Stimulated activated CD4-positive, alpha-beta T cell treated with anti-CD3 and anti-CD28 coated beads, Interleukin-15, amount 100 ng/mL, for 24 hours (primary cell): ENCODE data around the gene MLYCD.

Experiments used
- DNase-seq: peaks from one replicate; pipeline ENCODE4 v3.0.0-alpha.2; 2020

MLYCD gene

GRCh38 chr16:83898463-83899271 lies at the start of gene MLYCD:
MLYCD (plus strand) TSS chr16:83899115; CDS start chr16:83899145, 30 bp downstream.
- peak; percentile 79 for DNase-seq

GRCh38 chr16:83849421-83849820 lies 49.5 kb upstream of the MLYCD start:
- DNase-seq: no peak

GRCh38 chr16:83850947-83851346 lies 48.0 kb upstream of the MLYCD start:
- DNase-seq: no peak

GRCh38 chr16:83851473-83851872 lies 47.4 kb upstream of the MLYCD start:
- DNase-seq: no peak

- DNase-seq: no peak
Observed at GRCh38 chr16:83852774-83853173, 46.1 kb upstream of the MLYCD start.

GRCh38 chr16:83853834-83854233 lies 45.1 kb upstream of the MLYCD start:
- no peak for DNase-seq

- no peak for DNase-seq
Observed at GRCh38 chr16:83854420-83854819, 44.5 kb upstream of the MLYCD start.

- DNase-seq: no peak
Observed at GRCh38 chr16:83856792-83857191, 42.1 kb upstream of the MLYCD start.

GRCh38 chr16:83859265-83859664 lies 39.6 kb upstream of the MLYCD start:
- DNase-seq: no peak

- no peak for DNase-seq
Observed at GRCh38 chr16:83862661-83863060, 36.3 kb upstream of the MLYCD start.

GRCh38 chr16:83863682-83864081 lies 35.2 kb upstream of the MLYCD start:
- DNase-seq: no peak

- no peak for DNase-seq
Observed at GRCh38 chr16:83870830-83871229, 28.1 kb upstream of the MLYCD start.

- DNase-seq: no peak
Observed at GRCh38 chr16:83878838-83879237, 20.1 kb upstream of the MLYCD start.

GRCh38 chr16:83882163-83882885 lies 16.6 kb upstream of the MLYCD start:
- no peak for DNase-seq

GRCh38 chr16:83886199-83886971 lies 12.5 kb upstream of the MLYCD start:
- no peak for DNase-seq

- DNase-seq: no peak
Observed at GRCh38 chr16:83887080-83887479, 11.8 kb upstream of the MLYCD start.

GRCh38 chr16:83887564-83887963 lies 11.4 kb upstream of the MLYCD start:
- DNase-seq: no peak

GRCh38 chr16:83888672-83889044 lies 10.3 kb upstream of the MLYCD start:
- DNase-seq: no peak

- no peak for DNase-seq
Observed at GRCh38 chr16:83890359-83890758, 8.6 kb upstream of the MLYCD start.

- no peak for DNase-seq
Observed at GRCh38 chr16:83891742-83892141, 7.2 kb upstream of the MLYCD start.

GRCh38 chr16:83895243-83895642 lies 3.7 kb upstream of the MLYCD start:
- DNase-seq: no peak

- DNase-seq: no peak
Observed at GRCh38 chr16:83895942-83896341, 3.0 kb upstream of the MLYCD start.

- peak; percentile 51 for DNase-seq
Observed at GRCh38 chr16:83899272-83899897, 470 bp downstream of the MLYCD start.
